HepG2 (cell line): ENCODE results near the gene FBXO28. TPM values are rescaled to one million over a fixed set of nuclear protein-coding genes. Genes with fewer than 3 reads are reported as not detected.

Experiments
- ATAC-seq: fragments of 200-7000 bp; cut with Tn5 transposase; 3 replicates; pipeline ENCODE4 v1.9.1; 2020; ENCODE audit warnings: mild to moderate bottlenecking, moderate library complexity
- BruUV-seq: library from RNA; stranded (reverse); fragments of 400-500 nt; replicated peaks from 2 replicates; lab custom pipeline; 2021; lab: Mats Ljungman, UMichigan
- CTCF ChIA-PET: fragments of 300-600 bp; formaldehyde crosslinking; extraction: SDS; loops from one replicate; lab custom pipeline; 2021; ENCODE audit warnings: low total read pairs, inconsistent platforms, low intra/inter-chr PET ratio; lab: Yijun Ruan, JAX
- POLR2A ChIA-PET: fragments of 350-600 bp; sonication (Branson Sonifier 250); formaldehyde crosslinking; loops from one replicate; lab custom pipeline; 2020; ENCODE audit warnings: antibody characterized with exemption, inconsistent platforms; lab: Yijun Ruan, JAX
- DNase-seq: peaks from one replicate; pipeline ENCODE4 v3.0.0-alpha.2; 2015; ENCODE audit warnings: low spot score
- FAIRE-seq: peaks from 3 replicates; lab custom pipeline; 2011; peaks lifted over from hg19 to GRCh38; lab: Jason Lieb, UNC
- H2AFZ ChIP-seq: one replicate; pipeline ENCODE4 v1.6.1; 2011; ENCODE audit warnings: low read length, inconsistent platforms
- H3K27ac ChIP-seq: fragments of 300-600 bp; 3 replicates; pipeline ENCODE4 v1.8.0; 2011; ENCODE audit warnings: mixed run types, mild to moderate bottlenecking, mixed read lengths, low read length, inconsistent platforms; ENCODE audit not compliant: insufficient read depth; ENCODE audit errors: extremely low read length
- H3K27me3 ChIP-seq, 2 experiments: fragments of 200-600 bp in 1 of 2; 2 replicates in 1 of 2; 3 replicates in 1 of 2; pipeline versions ENCODE4 v1.6.0 to v1.8.0; 2011; ENCODE audit warnings: low read length in 2 of 2, mild to moderate bottlenecking in 2 of 2, moderate library complexity in 2 of 2, inconsistent platforms in 1 of 2; ENCODE audit not compliant: insufficient read depth in 2 of 2, control insufficient read depth in 1 of 2
- H3K36me3 ChIP-seq, 2 experiments: fragments of 200-600 bp in 1 of 2; replicated peaks in 1 of 2; 2 replicates in 1 of 2; 3 replicates in 1 of 2; pipeline versions ENCODE4 v1.5.1 to v1.8.0; 2011; ENCODE audit warnings: low read length in 2 of 2, inconsistent platforms in 1 of 2; ENCODE audit not compliant: insufficient read depth in 2 of 2, control insufficient read depth in 1 of 2
- H3K4me1 ChIP-seq: 2 replicates; pipeline ENCODE4 v1.5.1; 2012; ENCODE audit warnings: low read length, inconsistent platforms; ENCODE audit not compliant: insufficient read depth
- H3K4me2 ChIP-seq: 2 replicates; pipeline ENCODE4 v1.6.0; 2011; ENCODE audit warnings: low read depth, low read length, inconsistent platforms
- H3K4me3 ChIP-seq, 3 experiments: fragments of 200-600 bp in 1 of 3; sonication (generic), shearing (Covaris generic) in 1 of 3; replicated peaks in 1 of 3; 2 replicates each; pipeline ENCODE4 v1.5.1; 2011 to 2016; ENCODE audit warnings: low read length in 3 of 3, inconsistent platforms in 2 of 3, low read depth in 2 of 3, mild to moderate bottlenecking in 2 of 3, control low read depth in 1 of 3, mixed read lengths in 1 of 3; ENCODE audit not compliant: insufficient read depth in 1 of 3
- H3K79me2 ChIP-seq: one replicate; pipeline ENCODE4 v1.6.1; 2011; ENCODE audit warnings: low read length, inconsistent platforms; ENCODE audit not compliant: insufficient read depth
- H3K9ac ChIP-seq: 2 replicates; pipeline ENCODE4 v1.6.0; 2011; ENCODE audit warnings: mild to moderate bottlenecking, low read depth, low read length, inconsistent platforms; ENCODE audit not compliant: insufficient read depth
- H3K9me3 ChIP-seq: 2 replicates; pipeline ENCODE4 v1.5.1; 2012; ENCODE audit warnings: mild to moderate bottlenecking, low read length
- H4K20me1 ChIP-seq: 2 replicates; pipeline ENCODE4 v1.6.0; 2011; ENCODE audit warnings: inconsistent platforms, mild to moderate bottlenecking, low read length, moderate library complexity; ENCODE audit not compliant: insufficient read depth
- LCORL ChIP-seq, 2 experiments: fragments of 450-650 bp in 1 of 2; sonication (generic) in 1 of 2; formaldehyde crosslinking in 1 of 2; IDR thresholded peaks; 2 replicates each; pipeline versions ENCODE4 v1.5.0 to v1.6.1; 2017 to 2020; ENCODE audit warnings: antibody characterized with exemption in 1 of 2, missing genetic modification reagents in 1 of 2
- RFX3 ChIP-seq: IDR thresholded peaks from 2 replicates; pipeline ENCODE4 v1.6.1; 2016; ENCODE audit warnings: missing biosample characterization, missing genetic modification reagents
- STAG1 ChIP-seq: sonication (generic); formaldehyde crosslinking; IDR thresholded peaks from 2 replicates; pipeline ENCODE4 v1.4.0; 2020; ENCODE audit warnings: missing genetic modification reagents
- ZFP36 ChIP-seq: fragments of 150-350 bp; IDR thresholded peaks from 2 replicates; pipeline ENCODE4 v1.6.1; 2018; ENCODE audit warnings: borderline replicate concordance, low read length, low read depth; ENCODE audit not compliant: partially characterized antibody
- ZNF180 ChIP-seq: sonication (generic); formaldehyde crosslinking; IDR thresholded peaks from 2 replicates; pipeline ENCODE4 v1.4.0; 2020; ENCODE audit warnings: low read depth, missing genetic modification reagents, borderline replicate concordance
- ZNF275 ChIP-seq: sonication (generic); formaldehyde crosslinking; IDR thresholded peaks from 2 replicates; pipeline ENCODE4 v1.8.0; 2022; ENCODE audit warnings: missing genetic modification reagents, mild to moderate bottlenecking, inconsistent platforms, borderline replicate concordance
- ZNF282 ChIP-seq: fragments of 450-650 bp; IDR thresholded peaks from 2 replicates; pipeline ENCODE4 v1.6.1; 2018; ENCODE audit not compliant: partially characterized antibody
- ZNF335 ChIP-seq: sonication (generic); formaldehyde crosslinking; IDR thresholded peaks from 2 replicates; pipeline ENCODE4 v1.4.0; 2020; ENCODE audit warnings: missing genetic modification reagents
- WGBS: methylation state at CpG from one replicate; pipeline ENCODE4 v1.1.6; 2017; ENCODE audit warnings: low lambda C conversion rate; 5-methylcytosine and 5-hydroxymethylcytosine counted together
- in situ Hi-C: cut with HindIII; loops from 2 replicates; pipeline ENCODE4 v1.10.0; 2017; ENCODE audit warnings: low pct_unique_long_range_greater_than_20kb; ENCODE audit not compliant: extremely low pct_ligation_motif_present
- intact Hi-C: fragments of 100-400 bp; cut with micrococcal nuclease; formaldehyde crosslinking; loops from one replicate; pipeline ENCODE4 v1.10.0; 2022; ENCODE audit not compliant: unreplicated experiment
- polyA plus RNA-seq, 8 experiments: library from polyadenylated mRNA; depleted of rRNA in 3 of 8; stranded (reverse) in 7 of 8; unstranded in 1 of 8; fragments of >200 nt; fragmentation: Illumina TruSeq in 4 of 8; extraction: Trizol in 4 of 8; gene quantifications; 2 replicates each; pipeline versions ENCODE4 v1.2.1 to v1.2.3, GENCODE V29; 2011 to 2016; ENCODE audit warnings: low read depth in 4 of 8, missing spikeins in 1 of 8, mixed read lengths in 1 of 8; ENCODE audit not compliant: insufficient read depth in 1 of 8
- total RNA-seq, 5 experiments: library from RNA; depleted of rRNA; stranded (reverse); fragments of >200 nt; fragmentation: Illumina TruSeq; extraction: Trizol; gene quantifications; 2 replicates each; pipeline ENCODE4 v1.2.3, GENCODE V29; 2016; ENCODE audit warnings: low read depth in 1 of 5
- TF ChIP-seq, protein P1 (sequence below): sonication (generic); formaldehyde crosslinking; conservative IDR thresholded peaks from 2 replicates; pipeline ENCODE4 v1.4.0; 2020; ENCODE audit warnings: missing genetic modification reagents
- TF ChIP-seq, protein P2 (sequence below): sonication (generic); formaldehyde crosslinking; IDR thresholded peaks from 2 replicates; pipeline ENCODE4 v1.4.0; 2020; ENCODE audit warnings: mild to moderate bottlenecking, missing genetic modification reagents
- TF ChIP-seq, protein P3 (sequence below): sonication (generic); formaldehyde crosslinking; IDR thresholded peaks from 2 replicates; pipeline ENCODE4 v1.4.0; 2020; ENCODE audit warnings: missing genetic modification reagents, borderline replicate concordance
- TF ChIP-seq, protein P4 (sequence below): IDR thresholded peaks from 2 replicates; pipeline ENCODE4 v1.6.1; 2012; ENCODE audit warnings: inconsistent platforms

The FBXO28 gene
- total and polyA plus RNA-seq, 2 of the 13 experiments (the other 11 are each of a cell fraction or from before 2014, with no cell fraction given) = 8.5 to 29.1 TPM

DNA sequence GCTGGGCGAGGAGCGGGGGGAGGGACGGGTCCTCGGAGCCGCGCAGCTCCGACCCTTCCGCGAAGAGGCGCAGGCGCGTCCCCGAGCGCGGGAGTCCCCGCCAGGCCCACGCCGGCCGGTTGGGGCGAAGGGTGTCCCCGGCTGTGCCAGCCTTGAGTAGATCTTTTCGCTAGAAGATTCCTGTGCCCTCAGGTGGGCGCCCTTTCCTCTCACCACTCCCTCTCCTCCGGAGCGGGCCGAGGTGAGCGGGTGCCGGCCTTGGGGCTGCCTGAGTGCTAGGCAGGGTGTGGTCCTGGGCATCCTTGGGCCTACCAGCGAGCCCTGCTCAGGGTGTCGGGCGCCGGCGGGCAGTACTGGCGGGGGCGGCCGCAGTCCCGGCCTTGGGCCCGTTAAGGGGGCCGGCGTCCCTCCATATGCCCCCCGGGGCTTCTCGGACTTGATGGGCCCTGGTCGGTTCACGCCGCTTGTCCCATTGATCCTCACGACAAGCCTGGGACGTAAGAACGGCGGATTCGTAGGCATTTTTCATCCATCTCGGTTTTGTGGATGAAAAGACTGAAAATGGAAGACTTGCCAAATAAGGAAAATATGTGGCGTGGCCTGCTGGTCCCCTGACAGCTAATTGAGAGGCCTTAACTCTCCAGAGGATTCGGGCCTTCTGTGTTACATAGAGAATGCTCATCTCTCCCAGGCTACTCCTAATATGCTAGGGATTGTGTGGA is 69.8 kb downstream of the FBXO28 start (continued):
- TF ChIP-seq, protein P1, sequence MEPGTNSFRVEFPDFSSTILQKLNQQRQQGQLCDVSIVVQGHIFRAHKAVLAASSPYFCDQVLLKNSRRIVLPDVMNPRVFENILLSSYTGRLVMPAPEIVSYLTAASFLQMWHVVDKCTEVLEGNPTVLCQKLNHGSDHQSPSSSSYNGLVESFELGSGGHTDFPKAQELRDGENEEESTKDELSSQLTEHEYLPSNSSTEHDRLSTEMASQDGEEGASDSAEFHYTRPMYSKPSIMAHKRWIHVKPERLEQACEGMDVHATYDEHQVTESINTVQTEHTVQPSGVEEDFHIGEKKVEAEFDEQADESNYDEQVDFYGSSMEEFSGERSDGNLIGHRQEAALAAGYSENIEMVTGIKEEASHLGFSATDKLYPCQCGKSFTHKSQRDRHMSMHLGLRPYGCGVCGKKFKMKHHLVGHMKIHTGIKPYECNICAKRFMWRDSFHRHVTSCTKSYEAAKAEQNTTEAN (CRISPR knock-in tag) = peak; percentile 79
- peak; percentile 96 for TF ChIP-seq ZNF335 (CRISPR knock-in tag)
- TF ChIP-seq LCORL (IDR thresholded peaks at IDR 0.05) = no peak
- TF ChIP-seq LCORL (CRISPR knock-in tag; IDR thresholded peaks at IDR 0.05) = peak; percentile 40; the same call in 1 of the 2 replicates
- 0 out of 2 replicates have a peak, but pooled peaks have one; percentile 33 for TF ChIP-seq ZNF275
- TF ChIP-seq, protein P2, sequence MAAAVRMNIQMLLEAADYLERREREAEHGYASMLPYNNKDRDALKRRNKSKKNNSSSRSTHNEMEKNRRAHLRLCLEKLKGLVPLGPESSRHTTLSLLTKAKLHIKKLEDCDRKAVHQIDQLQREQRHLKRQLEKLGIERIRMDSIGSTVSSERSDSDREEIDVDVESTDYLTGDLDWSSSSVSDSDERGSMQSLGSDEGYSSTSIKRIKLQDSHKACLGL (CRISPR knock-in tag) = 0 out of 2 replicates have a peak, but pooled peaks have one; percentile 65
- peak; percentile 18; the same call in 1 of the 2 replicates for TF ChIP-seq STAG1 (CRISPR knock-in tag)

DNA sequence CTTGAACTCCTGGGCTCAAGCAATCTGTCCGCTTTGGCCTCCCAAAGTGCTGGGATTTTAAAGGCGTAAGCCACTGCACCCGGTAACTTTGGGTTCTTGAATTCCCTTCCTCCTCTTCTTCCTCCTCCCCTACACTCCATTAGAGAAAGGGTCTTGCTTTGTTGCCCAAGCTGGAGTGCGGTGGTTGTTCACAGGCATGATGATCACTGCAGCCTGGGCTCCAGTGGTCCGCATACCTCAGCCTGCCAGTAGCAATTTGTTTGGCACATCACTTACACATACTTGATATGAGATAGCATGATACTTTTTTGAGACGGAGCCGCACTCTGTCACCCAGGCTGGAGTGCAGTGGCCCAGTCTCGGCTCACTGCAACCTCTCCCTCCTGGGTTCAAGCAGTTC is 71.3 kb downstream of the FBXO28 start:
- no TSS peak for BruUV-seq
- H3K4me2 ChIP-seq = no peak overlapping the region
- TF ChIP-seq, protein P3, sequence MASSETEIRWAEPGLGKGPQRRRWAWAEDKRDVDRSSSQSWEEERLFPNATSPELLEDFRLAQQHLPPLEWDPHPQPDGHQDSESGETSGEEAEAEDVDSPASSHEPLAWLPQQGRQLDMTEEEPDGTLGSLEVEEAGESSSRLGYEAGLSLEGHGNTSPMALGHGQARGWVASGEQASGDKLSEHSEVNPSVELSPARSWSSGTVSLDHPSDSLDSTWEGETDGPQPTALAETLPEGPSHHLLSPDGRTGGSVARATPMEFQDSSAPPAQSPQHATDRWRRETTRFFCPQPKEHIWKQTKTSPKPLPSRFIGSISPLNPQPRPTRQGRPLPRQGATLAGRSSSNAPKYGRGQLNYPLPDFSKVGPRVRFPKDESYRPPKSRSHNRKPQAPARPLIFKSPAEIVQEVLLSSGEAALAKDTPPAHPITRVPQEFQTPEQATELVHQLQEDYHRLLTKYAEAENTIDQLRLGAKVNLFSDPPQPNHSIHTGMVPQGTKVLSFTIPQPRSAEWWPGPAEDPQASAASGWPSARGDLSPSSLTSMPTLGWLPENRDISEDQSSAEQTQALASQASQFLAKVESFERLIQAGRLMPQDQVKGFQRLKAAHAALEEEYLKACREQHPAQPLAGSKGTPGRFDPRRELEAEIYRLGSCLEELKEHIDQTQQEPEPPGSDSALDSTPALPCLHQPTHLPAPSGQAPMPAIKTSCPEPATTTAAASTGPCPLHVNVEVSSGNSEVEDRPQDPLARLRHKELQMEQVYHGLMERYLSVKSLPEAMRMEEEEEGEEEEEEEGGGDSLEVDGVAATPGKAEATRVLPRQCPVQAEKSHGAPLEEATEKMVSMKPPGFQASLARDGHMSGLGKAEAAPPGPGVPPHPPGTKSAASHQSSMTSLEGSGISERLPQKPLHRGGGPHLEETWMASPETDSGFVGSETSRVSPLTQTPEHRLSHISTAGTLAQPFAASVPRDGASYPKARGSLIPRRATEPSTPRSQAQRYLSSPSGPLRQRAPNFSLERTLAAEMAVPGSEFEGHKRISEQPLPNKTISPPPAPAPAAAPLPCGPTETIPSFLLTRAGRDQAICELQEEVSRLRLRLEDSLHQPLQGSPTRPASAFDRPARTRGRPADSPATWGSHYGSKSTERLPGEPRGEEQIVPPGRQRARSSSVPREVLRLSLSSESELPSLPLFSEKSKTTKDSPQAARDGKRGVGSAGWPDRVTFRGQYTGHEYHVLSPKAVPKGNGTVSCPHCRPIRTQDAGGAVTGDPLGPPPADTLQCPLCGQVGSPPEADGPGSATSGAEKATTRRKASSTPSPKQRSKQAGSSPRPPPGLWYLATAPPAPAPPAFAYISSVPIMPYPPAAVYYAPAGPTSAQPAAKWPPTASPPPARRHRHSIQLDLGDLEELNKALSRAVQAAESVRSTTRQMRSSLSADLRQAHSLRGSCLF = no peak
- TF ChIP-seq ZNF180 (CRISPR knock-in tag) (no peak), RFX3 (no peak), ZFP36 (no peak), ZNF282 (no peak)
- TF ChIP-seq, protein P4, sequence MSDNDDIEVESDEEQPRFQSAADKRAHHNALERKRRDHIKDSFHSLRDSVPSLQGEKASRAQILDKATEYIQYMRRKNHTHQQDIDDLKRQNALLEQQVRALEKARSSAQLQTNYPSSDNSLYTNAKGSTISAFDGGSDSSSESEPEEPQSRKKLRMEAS = no peak

More for the DNA sequence above, 71.3 kb downstream of the FBXO28 start:
- H3K27ac ChIP-seq = no peak overlapping the region
- ChIA-PET POLR2A (no interaction called here), CTCF (no interaction called here)
- in situ Hi-C loops = no loop called here
- WGBS = 96% methylated on average over 8 of the region's 8 CpGs
- peaks cover 9% of the 10 kb centered on the region for H3K79me2 ChIP-seq
- intact Hi-C loops = no loop called here
- peaks cover 36% of the 10 kb centered on the region for H3K4me1 ChIP-seq
- no peak for FAIRE-seq
- no peak overlapping the region for H3K4me3 ChIP-seq
- no peaks in the 10 kb centered on the region for H3K9me3 ChIP-seq
- no peak for DNase-seq
- no peaks in the 10 kb centered on the region for H3K36me3 ChIP-seq
- ATAC-seq = no peak
- 0 out of 2 replicates have a peak, but pooled peaks cover 4% of the 10 kb centered on the region for H4K20me1 ChIP-seq
- H3K9ac ChIP-seq = no peak overlapping the region
- no peaks in the 10 kb centered on the region for H3K27me3 ChIP-seq
- no peak overlapping the region for H2AFZ ChIP-seq
